Loucy (cell line): ENCODE data around the gene CAB39.
A peak's percentile ranks its signal among the peaks of the same experiment; 100 is the strongest.

Experiments used
- H2AFZ ChIP-seq: fragments of 200-600 bp; sonication (generic); 2 replicates; pipeline ENCODE4 v1.6.0; 2016; ENCODE audit warnings: antibody characterized with exemption, mild to moderate bottlenecking, low read length, moderate library complexity
- H3F3A ChIP-seq: fragments of 200-600 bp; 2 replicates; pipeline ENCODE4 v1.6.0; 2016; ENCODE audit warnings: antibody characterized with exemption, low read depth, mild to moderate bottlenecking
- H3K27me3 ChIP-seq: fragments of 200-600 bp; sonication (generic); 2 replicates; pipeline ENCODE4 v1.6.1; 2014; ENCODE audit warnings: low read length, mild to moderate bottlenecking; ENCODE audit not compliant: insufficient read depth, poor library complexity, severe bottlenecking
- H3K36me3 ChIP-seq: fragments of 200-600 bp; sonication (generic); 2 replicates; pipeline ENCODE4 v1.6.1; 2016; ENCODE audit warnings: low read length; ENCODE audit not compliant: insufficient read depth
- H3K4me1 ChIP-seq: fragments of 200-600 bp; sonication (generic); 2 replicates; pipeline ENCODE4 v1.5.1; 2014; ENCODE audit warnings: low read length, mild to moderate bottlenecking; ENCODE audit not compliant: insufficient read depth, poor library complexity, severe bottlenecking
- H3K4me2 ChIP-seq: fragments of 200-600 bp; sonication (generic); 2 replicates; pipeline ENCODE4 v1.6.0; 2014; ENCODE audit warnings: antibody characterized with exemption, low read length, low read depth, mild to moderate bottlenecking; ENCODE audit not compliant: poor library complexity, severe bottlenecking
- H3K4me3 ChIP-seq: fragments of 200-600 bp; sonication (generic); 2 replicates; pipeline ENCODE4 v1.5.1; 2014; ENCODE audit warnings: low read length, mild to moderate bottlenecking, mixed read lengths; ENCODE audit not compliant: poor library complexity, severe bottlenecking
- H3K79me2 ChIP-seq: fragments of 200-600 bp; sonication (generic); 2 replicates; pipeline ENCODE4 v1.6.1; 2014; ENCODE audit warnings: low read length; ENCODE audit not compliant: insufficient read depth
- H3K9ac ChIP-seq: fragments of 200-600 bp; sonication (generic); 2 replicates; pipeline ENCODE4 v1.6.0; 2014; ENCODE audit warnings: mild to moderate bottlenecking, low read depth, low read length, moderate library complexity; ENCODE audit not compliant: poor library complexity, severe bottlenecking
- H3K9me2 ChIP-seq: fragments of 200-600 bp; sonication (generic); replicated peaks from 2 replicates; pipeline ENCODE4 v1.6.1; 2016; ENCODE audit warnings: low read depth, low read length, mixed read lengths
- H3K9me3 ChIP-seq: fragments of 200-600 bp; sonication (generic); 2 replicates; pipeline ENCODE4 v1.6.1; 2014; ENCODE audit warnings: mild to moderate bottlenecking, antibody characterized with exemption, low read length, low read depth; ENCODE audit not compliant: insufficient read depth
- H4K20me1 ChIP-seq: fragments of 200-600 bp; sonication (generic); 2 replicates; pipeline ENCODE4 v1.6.0; 2014; ENCODE audit warnings: antibody characterized with exemption, low read length, mild to moderate bottlenecking; ENCODE audit not compliant: insufficient read depth, poor library complexity, severe bottlenecking
- EZH2phosphoT487 ChIP-seq: fragments of 200-600 bp; IDR thresholded peaks from 2 replicates; pipeline ENCODE4 v1.6.1; 2018; ENCODE audit warnings: antibody characterized with exemption, mild to moderate bottlenecking, moderate library complexity, borderline replicate concordance
- TF ChIP-seq, protein P1 (sequence below): fragments of 200-600 bp; sonication (generic); conservative IDR thresholded peaks from 2 replicates; pipeline ENCODE4 v1.5.1; 2014; ENCODE audit warnings: mild to moderate bottlenecking, antibody characterized with exemption, low read length

Gene CAB39

GRCh38 chr2:230665263-230665691 is 47.4 kb upstream of the CAB39 start:
- no peaks in the 10 kb centered on the region for H3K9me2 ChIP-seq
- no peak overlapping the region for H2AFZ ChIP-seq
- H3K4me3 ChIP-seq, result no peak overlapping the region
- no peak for TF ChIP-seq EZH2phosphoT487
- TF ChIP-seq, protein P1, sequence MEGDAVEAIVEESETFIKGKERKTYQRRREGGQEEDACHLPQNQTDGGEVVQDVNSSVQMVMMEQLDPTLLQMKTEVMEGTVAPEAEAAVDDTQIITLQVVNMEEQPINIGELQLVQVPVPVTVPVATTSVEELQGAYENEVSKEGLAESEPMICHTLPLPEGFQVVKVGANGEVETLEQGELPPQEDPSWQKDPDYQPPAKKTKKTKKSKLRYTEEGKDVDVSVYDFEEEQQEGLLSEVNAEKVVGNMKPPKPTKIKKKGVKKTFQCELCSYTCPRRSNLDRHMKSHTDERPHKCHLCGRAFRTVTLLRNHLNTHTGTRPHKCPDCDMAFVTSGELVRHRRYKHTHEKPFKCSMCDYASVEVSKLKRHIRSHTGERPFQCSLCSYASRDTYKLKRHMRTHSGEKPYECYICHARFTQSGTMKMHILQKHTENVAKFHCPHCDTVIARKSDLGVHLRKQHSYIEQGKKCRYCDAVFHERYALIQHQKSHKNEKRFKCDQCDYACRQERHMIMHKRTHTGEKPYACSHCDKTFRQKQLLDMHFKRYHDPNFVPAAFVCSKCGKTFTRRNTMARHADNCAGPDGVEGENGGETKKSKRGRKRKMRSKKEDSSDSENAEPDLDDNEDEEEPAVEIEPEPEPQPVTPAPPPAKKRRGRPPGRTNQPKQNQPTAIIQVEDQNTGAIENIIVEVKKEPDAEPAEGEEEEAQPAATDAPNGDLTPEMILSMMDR, result no peak
- no peaks in the 10 kb centered on the region for H3K27me3 ChIP-seq
- H4K20me1 ChIP-seq, result no peaks in the 10 kb centered on the region
- peak overlapping the region; percentile 11 for H3K4me2 ChIP-seq
- H3K36me3 ChIP-seq, result no peaks in the 10 kb centered on the region
- H3K9ac ChIP-seq, result peak overlapping the region; percentile 3
- peaks cover 88% of the 10 kb centered on the region for H3K4me1 ChIP-seq
- H3K79me2 ChIP-seq, result no peaks in the 10 kb centered on the region
- H3F3A ChIP-seq, result peaks cover 5% of the 10 kb centered on the region; the same call in 1 of the 2 replicates
- H3K9me3 ChIP-seq, result no peaks in the 10 kb centered on the region

DNA sequence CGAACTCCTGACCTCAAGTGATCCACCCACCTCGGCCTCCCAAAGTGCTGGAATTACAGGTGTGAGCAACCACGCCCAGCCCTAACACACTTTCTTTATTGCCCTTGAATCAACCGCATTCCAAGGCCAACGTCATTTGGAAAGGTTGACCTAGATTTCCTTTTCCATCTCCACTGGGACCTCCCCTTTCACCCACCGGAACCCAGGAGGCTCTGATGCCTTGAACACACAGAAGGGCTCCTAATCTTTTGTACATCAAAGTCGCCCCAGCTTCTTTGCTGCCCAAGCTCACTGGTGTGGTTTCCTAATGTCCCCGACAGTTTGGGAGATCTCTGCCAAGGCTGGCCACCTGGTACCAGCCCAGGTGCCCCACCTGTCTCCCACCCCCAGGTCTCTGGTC is 46.2 kb upstream of the CAB39 start:
- TF ChIP-seq, protein P1, result no peak
- no peak for TF ChIP-seq EZH2phosphoT487
- Histone ChIP-seq H3K36me3 (no peaks in the 10 kb centered on the region), H3K27me3 (no peaks in the 10 kb centered on the region), H3K4me3 (no peak overlapping the region), H3K9me3 (no peaks in the 10 kb centered on the region), H3K9ac (no peak overlapping the region), H3F3A (no peaks in the 10 kb centered on the region), H3K4me2 (no peak overlapping the region), H3K9me2 (no peaks in the 10 kb centered on the region), H4K20me1 (no peaks in the 10 kb centered on the region), H2AFZ (no peak overlapping the region), H3K79me2 (no peaks in the 10 kb centered on the region), H3K4me1 (peaks cover 86% of the 10 kb centered on the region)

DNA sequence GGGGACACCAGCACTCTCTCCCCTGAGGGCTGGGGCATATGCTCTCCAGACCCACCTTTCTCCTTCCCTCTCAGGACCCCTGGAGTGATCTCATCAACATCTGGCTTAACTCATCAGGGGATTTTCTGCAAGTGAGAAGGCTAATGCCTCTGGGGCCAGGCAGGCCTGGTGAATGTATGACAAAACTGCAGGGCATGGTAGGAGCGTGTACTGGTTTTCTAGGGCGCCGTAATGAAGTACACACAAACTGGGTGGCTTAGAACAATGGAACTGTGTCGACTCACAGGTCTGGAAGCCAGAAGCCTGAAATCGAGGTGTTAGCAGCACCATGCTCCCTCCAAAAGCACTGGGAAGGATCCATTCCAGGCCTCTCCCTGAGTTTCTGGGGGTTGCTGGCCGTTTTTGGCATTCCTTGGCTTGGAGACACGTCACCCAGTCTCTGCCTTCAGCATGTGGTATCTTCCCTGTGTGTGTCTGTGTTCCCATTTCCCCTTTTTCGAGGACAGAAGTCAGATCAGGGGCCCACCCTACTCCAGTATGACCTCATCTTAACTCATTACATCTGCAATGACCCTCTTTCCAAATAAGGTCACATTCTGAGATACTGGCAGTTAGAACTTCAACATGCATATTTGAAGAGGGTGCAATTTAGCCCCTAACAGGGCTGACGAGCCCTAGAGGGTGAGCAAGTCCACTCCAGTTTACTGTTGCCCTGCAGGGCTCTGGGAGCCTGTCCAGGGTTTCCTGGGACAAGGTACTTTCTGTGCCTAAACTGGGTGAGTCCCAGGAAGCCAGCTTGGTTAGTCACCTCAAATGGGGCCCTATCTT is 45.5 kb upstream of the CAB39 start:
- Histone ChIP-seq H4K20me1 (no peaks in the 10 kb centered on the region), H3K9ac (no peak overlapping the region), H3K9me3 (no peaks in the 10 kb centered on the region), H3K4me2 (no peak overlapping the region), H3F3A (no peaks in the 10 kb centered on the region), H3K27me3 (no peaks in the 10 kb centered on the region), H3K79me2 (no peaks in the 10 kb centered on the region), H3K4me3 (no peak overlapping the region), H2AFZ (no peak overlapping the region), H3K4me1 (peaks cover 83% of the 10 kb centered on the region), H3K36me3 (no peaks in the 10 kb centered on the region), H3K9me2 (no peaks in the 10 kb centered on the region)
- TF ChIP-seq, protein P1, result no peak
- TF ChIP-seq EZH2phosphoT487, result no peak
